ENCODE measurements around the gene DNAH6. TPM values are rescaled to one million over a fixed set of nuclear protein-coding genes. Genes with fewer than 3 reads are reported as not detected.

The DNAH6 gene
- total RNA-seq, 1 experiment from 2014 or later, result 1.6 TPM

GRCh38 chr2:84829693-84830092 is 313.4 kb downstream of the DNAH6 start:
- H3K36me3 ChIP-seq (ENCODE audit: control insufficient read depth in 1 of 2, insufficient read depth in 2 of 2, low read length in 2 of 2), result no peaks in the 10 kb centered on the region
- H3K4me3 ChIP-seq (replicated peaks in 1 of 2; ENCODE audit: low read depth in 1 of 2, low read length in 2 of 2), result no peak overlapping the region
- CTCF ChIA-PET, result no interaction called here
- ATAC-seq (0 out of 2 replicates have a peak, but pooled peaks have one; percentile 11), DNase-seq (ENCODE audit: low read depth, low spot score) (no peak)
- no peaks in the 10 kb centered on the region for H3K27me3 ChIP-seq (ENCODE audit: insufficient read depth, low read length)
- no peak overlapping the region for H2AFZ ChIP-seq (ENCODE audit: low read depth, low read length, poor library complexity, severe bottlenecking)
- no peaks in the 10 kb centered on the region for H4K20me1 ChIP-seq (ENCODE audit: insufficient read depth)
- no peak overlapping the region for H3K27ac ChIP-seq (ENCODE audit: low read depth, low read length)
- intact Hi-C loops (cut with micrococcal nuclease), result no loop called here
- no peak for TF ChIP-seq POLR2A (IDR thresholded peaks at IDR 0.05; ENCODE audit: borderline replicate concordance, extremely low read depth, insufficient read depth, insufficient read length)
- no peak for TF ChIP-seq CEBPB (IDR thresholded peaks at IDR 0.05; ENCODE audit: low read depth)
- TF ChIP-seq YY1 (IDR thresholded peaks at IDR 0.05; ENCODE audit: extremely low read depth, insufficient replicate concordance, low read depth, low read length), result no peak
- no peak for TF ChIP-seq FOSL1 (IDR thresholded peaks at IDR 0.05; ENCODE audit: low read depth)
- TF ChIP-seq ZFX (IDR thresholded peaks at IDR 0.05), result no peak
- TF ChIP-seq ELF1 (IDR thresholded peaks at IDR 0.05; ENCODE audit: borderline replicate concordance, low read depth), result no peak
- TF ChIP-seq ZNF274 (IDR thresholded peaks at IDR 0.05; ENCODE audit: low read depth, low read length), result no peak
- TF ChIP-seq EZH2 (IDR thresholded peaks at IDR 0.05), result no peak
- no peak for TF ChIP-seq CTCF (IDR thresholded peaks at IDR 0.05 in 2 of 3, conservative IDR thresholded peaks at IDR 0.05 in 1 of 3; ENCODE audit: borderline replicate concordance in 1 of 3, insufficient read depth in 1 of 3, low read depth in 2 of 3, low read length in 2 of 3)
- no peak for TF ChIP-seq EGR1 (IDR thresholded peaks at IDR 0.05; ENCODE audit: low read depth)
- TF ChIP-seq MAX (IDR thresholded peaks at IDR 0.05), result no peak
- TF ChIP-seq POLR2AphosphoS5 (IDR thresholded peaks at IDR 0.05; ENCODE audit: low read depth, low read length), result no peak
- no peak for TF ChIP-seq RAD21 (IDR thresholded peaks at IDR 0.05; ENCODE audit: low read depth)
- no peak for TF ChIP-seq ZBTB33 (IDR thresholded peaks at IDR 0.05; ENCODE audit: extremely low read depth, insufficient replicate concordance, low read length)
- no peak for TF ChIP-seq SP1 (IDR thresholded peaks at IDR 0.05; ENCODE audit: low read depth)
- H3K79me2 ChIP-seq (ENCODE audit: insufficient read depth, low read length), result no peaks in the 10 kb centered on the region
- H3K9ac ChIP-seq (ENCODE audit: low read length), result no peak overlapping the region
- no TSS peak for BruUV-seq (replicated peaks)
- peaks cover 0 to 3% of the 10 kb centered on the region in 2 experiments; a peak in 1 of 4 replicates for H3K4me1 ChIP-seq (ENCODE audit: control insufficient read depth in 1 of 2, insufficient read depth in 2 of 2, low read length in 2 of 2)
- no peak overlapping the region for H3K4me2 ChIP-seq (ENCODE audit: low read length)
- POLR2A ChIA-PET, result no interaction called here
- no peaks in the 10 kb centered on the region for H3K9me2 ChIP-seq (ENCODE audit: insufficient read depth)
- RAD21 ChIA-PET (ENCODE audit: low non-redundant PET in 1 of 2, low total read pairs in 2 of 2, uncharacterized antibody in 2 of 2, unreplicated experiment in 2 of 2), result no interaction called here
- no peaks in the 10 kb centered on the region for H3K9me3 ChIP-seq (ENCODE audit: control insufficient read depth in 1 of 2, insufficient read depth in 1 of 2, low read depth in 1 of 2, low read length in 2 of 2)
